ENCODE results near the gene TM2D3.

Gene TM2D3

DNA sequence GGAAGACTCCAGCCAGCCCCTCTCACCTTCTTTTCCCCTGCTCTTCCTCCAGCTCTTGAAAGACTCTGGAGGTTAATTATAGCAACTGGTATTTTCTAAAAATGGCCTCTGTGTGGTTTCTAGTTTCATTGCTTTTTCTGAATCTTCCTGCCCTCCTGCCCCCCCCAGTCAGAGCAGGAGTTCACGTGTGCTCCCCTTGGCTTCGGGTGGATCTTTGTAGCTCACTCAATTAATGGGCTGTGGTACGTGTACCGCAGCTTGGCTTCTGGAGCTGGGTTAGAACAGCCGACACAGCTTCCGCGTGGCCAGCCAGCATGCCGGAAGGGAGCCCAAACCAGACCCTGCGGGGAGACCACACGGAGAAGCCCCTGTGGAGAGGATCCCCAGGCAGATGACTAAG lies 31.5 kb downstream of the TM2D3 start:
- no peak for DNase-seq

DNA sequence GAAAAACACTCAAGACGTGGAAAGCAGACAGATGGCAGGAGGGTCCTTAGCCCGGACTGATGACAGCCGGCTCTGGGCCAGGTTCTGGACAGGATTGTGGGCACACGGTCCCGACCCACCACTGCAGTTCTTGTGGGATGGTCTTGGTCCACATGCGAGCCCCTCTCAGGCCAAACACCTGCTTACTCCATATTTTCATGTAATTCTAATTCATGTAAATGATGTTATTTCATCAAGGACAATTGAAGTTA lies 32.6 kb downstream of the TM2D3 start:
- no peak for DNase-seq

DNA sequence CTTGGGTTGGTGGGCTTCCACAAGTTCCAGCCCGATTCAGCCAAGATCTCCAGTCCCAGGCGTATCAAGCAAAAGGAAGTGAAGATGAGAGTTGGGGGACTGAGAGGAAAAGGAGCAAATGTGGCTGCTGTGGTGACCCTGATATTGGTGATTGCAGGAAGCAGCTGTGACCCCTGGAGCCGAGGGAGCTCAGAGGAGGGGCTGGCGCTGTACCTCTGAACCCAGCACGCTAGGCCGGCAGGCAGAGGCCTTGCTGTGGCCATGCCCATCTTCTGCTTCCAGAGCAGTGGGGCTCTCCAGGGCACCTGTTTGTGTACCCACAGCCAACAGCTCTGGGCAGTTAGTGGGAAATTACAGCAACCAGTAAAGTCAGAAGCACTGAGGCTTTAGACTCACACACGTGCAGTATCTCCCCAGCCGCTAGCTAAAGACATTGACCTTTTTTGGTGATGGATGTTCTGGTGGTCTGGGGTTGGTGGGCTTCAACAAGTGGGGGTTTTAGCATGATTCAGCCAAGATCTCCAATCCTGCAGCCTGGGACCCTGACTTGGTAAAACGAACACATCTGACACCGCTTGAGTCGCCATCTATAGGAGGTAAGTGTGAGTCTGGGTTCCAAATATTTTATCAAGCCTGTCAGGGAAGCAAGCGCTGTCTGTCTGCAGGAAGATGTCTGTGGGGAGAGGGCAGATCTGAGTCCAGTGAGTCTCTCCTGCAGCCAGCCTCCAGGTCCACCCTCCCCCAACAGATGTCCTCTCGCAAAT lies 33.1 kb downstream of the TM2D3 start:
- DNase-seq = no peak

DNA sequence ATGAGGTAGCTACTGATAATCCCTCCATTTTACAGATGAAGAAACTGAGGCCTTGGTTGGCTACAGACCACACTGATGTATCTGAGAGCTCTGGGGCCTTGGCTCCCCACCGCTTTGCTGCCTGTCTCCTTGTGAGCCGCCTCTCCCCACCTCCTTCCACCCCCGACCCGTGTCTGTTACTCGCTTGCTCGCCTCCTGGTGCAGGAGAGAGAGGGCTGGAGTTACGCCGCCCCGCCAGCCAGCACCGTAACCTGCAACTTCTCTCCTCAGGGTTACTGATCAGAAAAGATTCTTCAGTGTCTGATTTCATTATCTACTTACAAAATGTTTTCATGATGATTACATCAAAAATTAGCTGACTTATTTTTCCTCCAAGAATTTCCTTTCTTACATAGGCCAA lies 34.1 kb downstream of the TM2D3 start:
- DNase-seq = no peak

DNA sequence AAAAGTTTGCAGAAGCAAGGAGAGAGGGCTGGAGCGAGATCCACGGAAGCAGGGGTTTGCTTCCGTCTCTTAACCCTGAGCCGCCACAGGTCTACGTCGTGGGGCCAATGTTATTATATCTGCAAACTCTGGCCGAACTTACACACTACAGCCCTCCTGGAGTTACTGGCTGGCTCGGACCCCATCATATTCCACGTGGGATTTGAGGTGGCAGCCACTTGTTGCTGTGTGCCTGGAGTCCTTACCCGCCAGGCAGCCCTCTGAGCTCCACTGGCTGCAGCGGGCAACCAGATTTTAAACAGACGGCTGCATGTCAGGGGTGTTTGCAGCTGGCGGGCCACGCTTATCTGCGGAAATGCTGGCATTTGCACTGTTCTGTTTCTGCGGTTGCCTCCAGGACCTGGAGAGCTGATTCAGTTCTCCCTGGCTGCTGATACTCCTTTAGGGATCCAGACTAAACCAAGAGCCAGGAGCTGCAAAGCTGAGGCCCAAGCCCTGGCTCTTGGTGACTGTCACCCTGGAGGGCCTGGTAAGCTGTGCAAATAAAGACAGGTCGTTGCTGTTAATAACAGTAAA lies 34.7 kb downstream of the TM2D3 start:
- no peak for DNase-seq

DNA sequence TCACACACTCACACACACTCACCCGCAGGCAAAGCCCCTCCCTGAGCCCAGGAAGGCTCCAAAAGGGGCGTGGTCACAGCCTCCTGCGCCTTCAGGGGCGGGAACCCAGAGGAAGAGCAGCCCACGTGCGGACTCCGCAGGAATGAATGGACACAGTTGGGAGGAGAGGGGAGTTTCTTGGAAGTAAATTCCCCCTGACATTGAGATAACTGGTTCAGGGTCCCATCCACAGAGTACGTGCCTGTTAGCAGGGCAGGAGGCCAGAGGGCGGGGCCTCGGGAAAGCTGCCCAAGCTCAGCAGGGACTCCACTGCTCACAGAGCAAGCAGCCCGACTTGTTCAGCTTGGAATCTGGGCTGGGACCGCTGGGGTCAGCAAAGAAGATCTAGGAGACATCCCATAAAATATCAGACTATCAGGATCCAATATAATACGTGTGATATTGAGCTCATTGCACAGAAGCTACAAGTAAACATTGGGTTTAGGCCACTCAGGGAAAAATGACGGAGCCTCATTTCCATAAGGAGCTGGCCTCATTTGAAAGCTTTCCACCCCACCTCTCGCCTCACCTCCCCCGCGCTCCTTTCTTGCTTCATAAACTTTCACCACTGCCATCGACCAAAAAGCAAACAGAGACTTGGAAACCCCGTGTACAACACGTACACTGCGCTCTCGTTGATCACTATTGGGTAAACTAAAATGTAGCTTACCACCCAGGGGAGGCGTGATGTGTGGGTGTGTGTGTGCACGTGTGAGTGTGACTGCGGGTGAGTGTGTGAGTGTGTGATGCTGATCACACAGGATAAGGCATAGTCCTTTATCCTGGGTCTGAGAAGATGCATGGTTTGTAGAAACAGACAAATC lies 36.0 kb downstream of the TM2D3 start:
- no peak for DNase-seq

DNA sequence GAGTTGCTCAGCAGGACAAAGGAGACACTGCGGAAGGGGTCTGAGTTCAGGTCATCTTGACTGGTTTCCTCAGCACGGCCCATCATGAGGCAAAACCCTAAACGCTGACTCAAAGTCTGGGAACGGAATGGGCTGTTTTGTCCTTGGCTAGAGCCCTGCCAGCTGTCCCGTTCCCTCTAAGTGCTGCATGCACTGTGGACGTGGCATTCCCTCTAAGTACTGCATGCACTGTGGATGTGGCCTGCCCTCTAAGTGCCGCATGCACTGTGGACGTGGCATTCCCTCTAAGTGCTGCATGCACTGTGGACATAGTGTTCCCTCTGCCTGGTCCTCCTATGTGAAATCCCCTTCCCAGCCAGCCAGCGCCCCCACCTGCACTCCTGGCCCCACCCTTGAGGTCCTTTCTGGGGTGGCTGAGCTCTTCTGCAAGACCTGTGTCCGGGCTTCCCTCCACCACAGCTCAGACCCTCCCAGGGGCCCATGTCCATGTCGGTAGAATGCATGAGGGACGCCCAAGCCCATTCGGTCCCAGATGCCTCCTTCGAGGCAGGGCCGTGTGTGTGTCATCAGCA lies 36.7 kb downstream of the TM2D3 start:
- no peak for DNase-seq

DNA sequence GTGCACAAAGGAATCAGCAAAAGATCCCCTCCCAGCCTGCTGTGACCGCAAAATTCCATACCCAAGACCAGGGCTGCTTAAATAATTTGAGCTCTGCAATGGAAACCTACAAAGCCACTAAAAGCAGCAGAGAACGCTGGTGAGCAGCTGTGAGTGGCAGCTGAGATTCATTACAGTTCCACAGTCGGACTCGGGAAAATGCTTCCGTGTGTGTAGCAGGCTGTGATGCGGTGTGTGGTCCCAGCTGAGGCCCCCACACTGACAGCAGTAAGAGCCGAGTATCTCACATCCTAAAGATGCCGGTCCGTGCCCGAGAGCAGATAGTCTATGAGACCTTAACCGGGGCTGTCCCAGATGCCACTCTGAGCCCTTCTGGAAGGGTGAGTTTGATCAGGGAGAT lies 37.4 kb downstream of the TM2D3 start:
- DNase-seq = no peak

DNA sequence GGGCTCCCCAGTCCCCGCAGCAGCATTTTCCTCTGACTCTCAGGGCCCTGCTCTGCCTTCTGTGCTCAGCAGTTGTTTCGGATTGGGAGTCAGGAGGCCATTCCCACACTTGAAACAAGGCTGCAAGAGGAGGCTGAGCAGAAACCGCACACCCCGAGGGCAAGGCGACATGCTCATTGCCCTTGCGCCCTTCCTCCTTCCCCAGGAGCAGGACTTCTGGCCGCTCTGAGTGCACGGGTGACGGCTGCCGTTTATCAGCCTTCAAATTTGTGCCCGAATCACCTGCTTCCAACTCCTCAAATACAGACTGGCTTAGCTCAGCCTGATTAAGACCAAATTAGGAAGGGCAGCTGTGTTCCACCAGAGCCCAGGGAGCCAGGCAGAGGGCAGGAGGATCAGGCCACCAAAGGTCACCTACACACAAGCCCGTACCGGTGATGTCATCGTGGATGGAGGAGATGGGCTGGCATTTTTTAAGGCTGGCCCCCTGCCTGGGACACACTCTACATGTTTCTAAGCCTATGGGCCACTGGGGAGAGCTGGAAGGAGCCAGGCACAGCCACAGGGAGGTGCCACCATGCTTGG lies 38.1 kb downstream of the TM2D3 start:
- no peak for DNase-seq

DNA sequence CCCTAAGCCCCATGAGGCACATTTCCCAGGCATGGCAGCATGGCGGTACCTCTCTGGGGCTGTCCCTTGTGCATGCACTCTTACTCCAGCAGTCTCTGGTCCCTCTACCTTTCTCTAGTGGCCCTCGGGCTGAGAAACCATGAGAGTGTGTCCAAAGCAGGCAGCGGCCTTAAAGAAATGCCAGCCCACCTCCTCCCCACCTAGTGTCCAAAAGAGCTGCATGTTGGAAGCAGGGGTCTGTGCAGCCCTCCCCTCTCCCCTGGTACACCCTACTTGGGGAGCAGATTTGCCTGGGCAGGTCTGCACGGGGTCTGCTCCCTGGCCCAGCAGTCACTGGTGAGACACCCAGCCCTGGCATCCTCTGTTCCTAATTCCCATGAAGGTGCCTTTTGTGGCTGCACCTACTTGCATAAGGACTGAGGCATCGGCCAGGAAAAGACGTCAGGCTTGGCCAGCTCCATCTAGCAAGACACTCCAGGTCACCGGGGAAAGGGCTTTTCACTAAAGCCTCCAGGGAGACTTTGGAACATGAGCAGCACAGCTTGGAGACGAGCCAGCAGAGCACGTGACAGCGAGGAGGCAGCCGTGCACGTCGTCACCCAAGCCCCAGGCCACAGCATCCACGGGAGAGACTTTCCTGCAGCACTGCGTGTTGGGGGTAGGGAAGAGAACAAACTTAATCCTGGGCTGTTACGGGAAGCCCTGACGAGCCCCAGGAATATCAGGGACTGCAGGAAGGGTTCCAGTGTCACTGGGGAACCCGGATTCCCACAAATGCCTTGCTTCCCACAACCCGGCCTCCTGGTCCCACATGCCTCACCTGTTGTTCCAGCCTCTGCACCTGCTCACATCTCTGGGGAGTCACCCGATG lies 38.8 kb downstream of the TM2D3 start:
- no peak for DNase-seq

DNA sequence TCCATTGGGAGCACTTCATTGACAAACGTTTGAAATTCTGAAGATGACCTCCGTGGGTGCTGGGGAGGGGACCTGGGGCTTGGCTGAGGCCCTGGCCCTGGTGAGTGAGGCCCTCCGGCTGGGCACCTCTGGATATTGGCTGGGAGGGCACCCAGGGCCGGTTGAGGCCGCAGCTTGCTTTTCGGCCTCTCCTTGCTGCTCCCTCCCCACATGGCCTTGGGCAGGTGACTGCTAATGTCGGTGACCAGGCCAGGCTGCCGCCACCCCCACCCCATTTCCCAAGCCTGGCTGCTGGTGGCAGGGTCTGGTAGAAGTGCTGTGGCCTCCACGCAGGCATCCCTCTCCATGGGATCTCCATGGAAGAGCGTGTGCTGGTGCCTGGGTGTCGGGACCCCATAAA lies 39.5 kb downstream of the TM2D3 start:
- no peak for DNase-seq

DNA sequence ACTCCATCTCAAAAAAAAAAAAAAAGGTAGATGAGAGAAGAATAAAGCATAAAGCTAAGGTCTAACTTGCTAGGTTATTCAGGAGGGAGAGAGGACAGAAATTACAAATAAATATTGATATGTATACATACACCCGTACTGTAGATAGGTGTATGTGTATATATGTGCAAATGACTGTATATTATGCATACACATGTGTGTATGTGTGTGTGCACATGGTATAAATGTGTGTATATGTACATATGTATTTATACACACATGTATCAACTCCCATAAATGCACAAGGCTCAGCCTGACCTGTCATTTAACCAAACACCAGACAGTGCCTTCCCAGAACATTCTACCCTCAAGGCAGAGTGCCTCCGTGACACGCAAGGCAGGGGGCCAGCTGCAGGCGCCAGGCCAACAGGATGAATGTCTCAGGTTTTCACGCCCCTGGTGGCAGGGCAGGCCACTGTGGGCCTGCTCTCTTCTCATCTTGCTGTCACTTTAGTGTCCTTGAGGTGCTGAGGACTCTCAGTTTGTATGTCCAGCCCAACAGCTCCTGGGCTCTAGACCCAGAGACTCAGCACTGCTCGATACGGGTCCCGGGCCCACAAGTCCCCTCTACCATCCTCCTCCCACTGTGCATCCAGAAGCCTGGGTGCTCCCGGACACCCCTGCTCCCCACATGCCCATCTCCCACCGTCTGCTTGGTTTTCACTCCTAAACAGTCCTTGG lies 40.4 kb downstream of the TM2D3 start:
- DNase-seq = no peak

DNA sequence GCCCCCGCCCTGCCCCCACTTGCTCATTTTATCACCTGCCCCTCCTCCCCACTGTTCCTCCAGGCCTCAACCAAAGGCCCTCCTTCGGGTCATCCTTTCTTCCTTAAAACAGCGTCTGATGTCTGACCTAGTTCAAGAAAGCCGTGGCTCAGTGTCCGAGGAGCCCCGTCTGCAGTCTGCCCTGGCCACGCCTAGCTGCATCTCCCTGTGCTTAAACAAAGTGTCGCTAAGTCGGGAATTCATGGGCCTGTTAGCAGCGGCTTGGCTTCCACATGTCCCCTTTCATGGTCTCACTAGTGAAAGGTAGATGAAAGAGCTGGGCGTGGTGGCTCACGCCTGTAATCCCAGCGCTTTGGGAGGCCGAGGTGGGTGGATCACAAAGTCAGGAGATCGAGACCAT lies 41.2 kb downstream of the TM2D3 start:
- no peak for DNase-seq

DNA sequence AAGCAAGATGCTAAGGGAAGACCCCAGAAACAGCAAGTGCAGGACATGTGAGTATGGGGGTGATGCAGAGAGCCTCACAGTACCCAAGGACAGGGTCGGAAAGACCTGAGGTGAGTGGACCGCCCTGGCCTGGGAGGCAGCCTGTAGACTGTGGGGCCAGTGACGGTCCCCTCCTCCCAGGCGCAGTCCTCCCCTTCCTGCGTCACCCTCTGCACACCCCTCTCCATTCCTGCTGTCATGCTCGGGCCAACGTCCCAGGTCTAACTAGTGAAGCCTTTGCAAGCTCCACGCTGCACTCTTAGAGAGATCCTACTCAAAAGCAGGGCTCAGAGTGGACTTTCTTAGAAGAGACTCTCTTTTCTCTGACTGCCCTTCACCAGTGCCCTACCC lies 41.6 kb downstream of the TM2D3 start:
- DNase-seq = no peak

DNA sequence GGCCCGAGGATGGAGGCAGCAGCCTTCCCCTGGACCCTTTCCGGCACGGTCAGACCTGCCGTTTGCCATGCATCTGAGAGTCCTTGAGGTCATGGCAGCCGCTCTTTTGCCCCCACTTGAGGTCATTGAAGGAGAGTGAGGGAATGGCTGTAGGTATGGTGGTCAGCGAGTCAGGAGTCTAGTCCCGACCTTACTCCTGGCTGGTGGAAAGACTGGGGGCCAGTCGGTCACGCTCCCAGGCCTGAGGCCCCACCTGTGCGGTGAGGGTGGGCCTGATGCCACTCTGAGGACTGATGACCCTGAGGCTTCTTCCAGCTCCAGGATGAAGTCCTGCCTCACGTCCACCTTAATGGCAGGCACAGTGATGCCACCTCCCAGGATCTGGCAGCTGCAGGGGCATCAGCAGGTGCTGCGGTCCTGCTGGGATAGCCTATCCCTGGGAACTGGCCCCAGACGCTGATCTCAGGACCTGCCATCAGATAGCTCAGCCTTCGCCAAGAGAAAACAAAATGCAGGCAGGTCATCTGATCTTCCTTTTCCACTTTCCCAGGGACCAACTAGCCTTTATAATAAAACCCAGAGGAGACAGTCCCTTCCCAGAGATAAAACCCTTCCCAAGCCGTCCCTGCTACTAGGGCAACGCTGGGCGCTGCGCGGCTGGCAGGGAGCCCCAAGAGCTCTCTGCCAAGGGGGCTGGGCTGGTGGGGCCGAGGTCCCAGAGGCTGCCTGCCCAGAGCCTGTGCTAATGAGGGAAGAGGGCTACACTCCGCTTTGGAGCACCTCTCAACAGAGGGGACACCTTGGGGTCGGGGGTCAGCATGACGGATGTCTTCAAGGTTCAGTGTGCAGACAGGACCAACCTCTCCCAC lies 42.2 kb downstream of the TM2D3 start:
- DNase-seq = no peak

DNA sequence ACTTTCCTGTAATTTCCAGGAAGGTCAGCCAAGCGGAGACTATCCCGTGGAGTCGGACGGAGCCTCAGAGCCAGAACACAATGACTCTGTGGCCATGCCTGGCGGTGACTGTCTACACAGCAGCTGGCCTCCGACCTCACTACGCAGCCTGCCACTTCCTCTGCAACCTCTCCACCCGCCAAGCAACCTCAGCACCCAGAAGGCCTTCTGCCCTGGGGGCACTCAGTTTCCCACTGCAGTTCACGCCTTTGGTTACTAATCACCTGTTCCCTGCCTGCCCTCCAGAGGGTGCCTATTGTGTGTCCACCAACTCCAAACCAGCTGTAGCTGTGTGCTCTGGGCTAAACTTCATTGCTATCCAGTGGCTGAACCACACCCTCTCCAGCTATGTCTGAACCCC lies 44.0 kb downstream of the TM2D3 start:
- no peak for DNase-seq

DNA sequence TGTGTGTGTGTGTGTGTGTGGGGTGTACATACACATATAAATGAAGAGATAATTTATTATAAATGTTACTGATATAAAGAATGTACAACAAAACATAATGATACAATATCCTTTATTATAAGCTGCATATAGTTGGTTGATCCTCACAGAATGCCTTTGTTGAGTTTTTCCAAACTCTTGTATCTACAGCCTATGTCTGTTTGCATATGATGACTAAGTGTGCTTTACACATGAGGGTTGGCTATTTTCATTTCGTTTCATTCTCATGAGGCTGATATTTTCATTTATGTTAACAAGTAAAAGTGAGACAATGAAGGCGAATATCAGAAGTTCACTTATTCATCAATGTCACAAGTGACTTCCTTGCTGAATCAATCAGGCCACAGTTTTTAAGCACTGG lies 45.1 kb downstream of the TM2D3 start:
- DNase-seq = no peak

DNA sequence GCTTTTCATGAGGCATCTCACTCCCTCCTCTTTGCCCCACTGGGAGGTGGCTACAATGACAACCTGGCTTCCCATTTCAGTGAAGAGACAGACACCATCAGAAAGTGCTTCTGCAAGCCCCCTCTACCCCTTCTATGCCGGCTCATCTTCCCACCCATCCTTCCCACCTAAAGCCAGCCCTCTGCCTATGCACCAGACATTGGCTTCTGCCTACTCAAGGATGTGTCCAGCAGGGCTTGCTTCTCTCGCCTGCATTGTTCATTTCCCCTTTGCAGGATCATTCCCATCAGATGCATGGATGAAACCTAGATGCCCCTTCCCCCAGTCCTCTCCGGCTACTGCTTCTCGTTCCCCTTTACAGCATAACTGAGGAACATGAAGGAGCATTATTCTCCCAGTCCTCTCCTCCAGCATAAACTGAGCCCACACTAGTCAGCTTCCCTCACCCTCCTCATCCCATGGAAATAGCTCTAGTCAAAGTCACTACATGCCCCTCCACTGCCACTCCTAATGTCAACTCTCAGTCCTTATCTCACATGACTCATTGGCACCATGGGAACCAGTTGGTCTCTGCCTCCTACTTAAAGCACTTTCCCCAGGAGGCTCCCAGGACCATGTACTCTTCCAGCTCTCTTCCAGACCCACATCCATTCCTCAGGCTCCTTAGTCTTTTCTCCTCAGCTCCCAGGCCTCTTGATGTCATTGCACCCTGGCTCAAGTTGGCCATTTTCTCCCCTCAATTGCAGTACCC lies 47.9 kb downstream of the TM2D3 start:
- DNase-seq = no peak

DNA sequence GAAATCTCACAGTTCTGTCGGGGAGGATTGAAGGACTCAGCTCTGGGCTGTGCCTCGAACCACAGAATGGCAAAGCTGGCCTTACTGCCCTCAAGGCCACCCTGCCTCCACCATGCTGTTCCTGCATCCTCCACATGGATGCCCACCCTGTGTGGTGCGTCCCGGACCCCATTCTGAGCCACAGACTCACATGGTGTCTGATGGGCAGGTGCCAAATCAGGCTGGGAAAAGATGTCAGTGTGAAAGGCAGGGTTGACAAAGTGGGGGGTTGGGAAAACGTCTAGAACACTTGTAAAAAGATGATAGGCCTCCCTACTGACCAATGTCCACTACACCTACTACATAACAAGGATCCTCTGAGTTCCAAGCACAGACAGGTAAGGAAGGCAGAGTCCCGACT lies 49.4 kb downstream of the TM2D3 start:
- DNase-seq = no peak

DNA sequence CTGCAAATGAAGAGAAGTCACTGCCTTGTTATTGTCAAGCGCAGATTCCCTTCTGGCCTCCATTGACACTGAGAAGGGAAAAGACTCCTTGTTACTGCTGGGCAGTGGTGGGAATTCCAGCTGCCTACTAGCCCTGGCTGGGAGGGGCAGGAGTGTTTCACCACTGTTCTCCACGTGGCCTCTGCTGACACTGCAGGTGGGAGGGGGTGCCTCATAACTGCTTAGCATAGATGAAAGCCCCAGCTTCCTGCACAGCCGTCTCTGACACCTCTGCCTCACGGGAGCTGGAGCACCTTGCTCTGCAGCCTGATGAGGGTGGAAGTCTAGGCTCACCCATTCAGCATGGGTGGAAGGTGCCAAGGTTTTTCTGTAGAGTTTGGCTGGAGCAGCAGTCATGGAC lies 52.1 kb downstream of the TM2D3 start:
- DNase-seq = no peak

Measured in activated naive CD4-positive, alpha-beta T cell (primary cell).